ENCODE measurements around the gene BEST1.

GRCh38 chr11:61951484-61952135, 1.5 kb downstream of the BEST1 start:
- TF ChIP-seq, protein P1, sequence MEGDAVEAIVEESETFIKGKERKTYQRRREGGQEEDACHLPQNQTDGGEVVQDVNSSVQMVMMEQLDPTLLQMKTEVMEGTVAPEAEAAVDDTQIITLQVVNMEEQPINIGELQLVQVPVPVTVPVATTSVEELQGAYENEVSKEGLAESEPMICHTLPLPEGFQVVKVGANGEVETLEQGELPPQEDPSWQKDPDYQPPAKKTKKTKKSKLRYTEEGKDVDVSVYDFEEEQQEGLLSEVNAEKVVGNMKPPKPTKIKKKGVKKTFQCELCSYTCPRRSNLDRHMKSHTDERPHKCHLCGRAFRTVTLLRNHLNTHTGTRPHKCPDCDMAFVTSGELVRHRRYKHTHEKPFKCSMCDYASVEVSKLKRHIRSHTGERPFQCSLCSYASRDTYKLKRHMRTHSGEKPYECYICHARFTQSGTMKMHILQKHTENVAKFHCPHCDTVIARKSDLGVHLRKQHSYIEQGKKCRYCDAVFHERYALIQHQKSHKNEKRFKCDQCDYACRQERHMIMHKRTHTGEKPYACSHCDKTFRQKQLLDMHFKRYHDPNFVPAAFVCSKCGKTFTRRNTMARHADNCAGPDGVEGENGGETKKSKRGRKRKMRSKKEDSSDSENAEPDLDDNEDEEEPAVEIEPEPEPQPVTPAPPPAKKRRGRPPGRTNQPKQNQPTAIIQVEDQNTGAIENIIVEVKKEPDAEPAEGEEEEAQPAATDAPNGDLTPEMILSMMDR (conservative IDR thresholded peaks at IDR 0.05): no peak
- TF ChIP-seq EZH2 (IDR thresholded peaks at IDR 0.05; ENCODE audit: low read depth): no peak

Data from PC-9 (cell line).